ENCODE measurements around the gene MPO. TPM values are rescaled to one million over a fixed set of nuclear protein-coding genes. Genes with fewer than 3 reads are reported as not detected.

Gene MPO
- total and polyA plus RNA-seq, 2 experiments from 2014 or later: 0.13 TPM; not detected in 1

DNA sequence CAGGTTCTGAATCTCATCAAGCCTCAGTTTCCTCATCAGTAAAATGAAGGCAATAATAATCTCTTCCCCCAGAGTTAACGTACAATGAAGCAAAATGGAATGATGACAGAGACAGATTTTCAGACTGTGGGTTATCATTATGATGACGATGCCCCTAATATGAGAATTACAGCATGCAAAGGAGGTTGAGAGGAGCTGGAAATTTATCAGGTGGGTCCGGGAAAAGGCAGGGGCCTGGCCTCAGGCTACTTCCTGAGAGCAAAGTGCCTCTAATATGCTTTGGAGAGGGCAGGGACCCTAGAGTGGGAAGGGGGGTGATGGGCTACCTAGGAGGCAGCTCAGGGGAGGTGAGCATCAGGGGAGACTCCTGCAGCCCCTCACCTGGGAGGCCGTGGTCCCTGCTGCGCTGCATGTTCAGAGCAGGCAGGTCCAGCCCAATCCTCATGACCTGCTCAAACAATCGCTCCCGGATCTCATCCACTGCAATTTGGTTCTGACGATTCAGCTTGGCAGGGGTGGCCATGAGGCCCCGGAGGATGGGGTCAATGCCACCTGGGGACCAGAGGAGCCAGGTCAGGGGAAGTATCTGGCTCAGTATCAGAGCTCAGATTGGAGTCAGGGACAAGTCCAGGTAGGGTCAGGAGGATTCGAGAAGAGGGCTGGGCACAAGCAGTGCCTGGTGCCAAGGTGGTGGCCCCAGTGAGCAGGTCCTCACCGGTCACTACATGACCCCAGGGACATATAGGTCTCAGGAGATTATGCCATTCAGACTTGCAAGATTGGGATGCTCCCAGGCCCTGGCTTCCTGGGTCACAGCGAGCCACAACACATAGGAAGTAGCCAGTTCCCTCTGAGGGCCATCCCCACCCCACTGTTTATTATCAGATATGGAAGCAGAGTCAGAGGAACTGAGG is 8.1 kb downstream of the MPO start:
- Histone ChIP-seq H3K27ac (no peak overlapping the region), H3K27me3 (no peaks in the 10 kb centered on the region), H4K20me1 (ENCODE audit: insufficient read depth, poor library complexity, severe bottlenecking) (no peaks in the 10 kb centered on the region), H3K4me3 (no peak overlapping the region), H3K4me2 (no peak overlapping the region), H3K4me1 (ENCODE audit: insufficient read depth) (no peaks in the 10 kb centered on the region), H3K79me2 (no peaks in the 10 kb centered on the region), H2AFZ (no peak overlapping the region), H3K9me2 (replicated peaks; ENCODE audit: insufficient read depth) (no peaks in the 10 kb centered on the region), H3K9me3 (ENCODE audit: low read depth) (no peaks in the 10 kb centered on the region), H3K36me3 (replicated peaks; ENCODE audit: insufficient read depth, low read depth) (no peaks in the 10 kb centered on the region)
- 90% methylated on average over 12 of the region's 12 CpGs for WGBS (ENCODE audit: low lambda C conversion rate, missing lambda C conversion rate)
- DNase-seq (ENCODE audit: low spot score): no peak
- no peak for TF ChIP-seq EZH2 (IDR thresholded peaks at IDR 0.05; ENCODE audit: borderline replicate concordance)

DNA sequence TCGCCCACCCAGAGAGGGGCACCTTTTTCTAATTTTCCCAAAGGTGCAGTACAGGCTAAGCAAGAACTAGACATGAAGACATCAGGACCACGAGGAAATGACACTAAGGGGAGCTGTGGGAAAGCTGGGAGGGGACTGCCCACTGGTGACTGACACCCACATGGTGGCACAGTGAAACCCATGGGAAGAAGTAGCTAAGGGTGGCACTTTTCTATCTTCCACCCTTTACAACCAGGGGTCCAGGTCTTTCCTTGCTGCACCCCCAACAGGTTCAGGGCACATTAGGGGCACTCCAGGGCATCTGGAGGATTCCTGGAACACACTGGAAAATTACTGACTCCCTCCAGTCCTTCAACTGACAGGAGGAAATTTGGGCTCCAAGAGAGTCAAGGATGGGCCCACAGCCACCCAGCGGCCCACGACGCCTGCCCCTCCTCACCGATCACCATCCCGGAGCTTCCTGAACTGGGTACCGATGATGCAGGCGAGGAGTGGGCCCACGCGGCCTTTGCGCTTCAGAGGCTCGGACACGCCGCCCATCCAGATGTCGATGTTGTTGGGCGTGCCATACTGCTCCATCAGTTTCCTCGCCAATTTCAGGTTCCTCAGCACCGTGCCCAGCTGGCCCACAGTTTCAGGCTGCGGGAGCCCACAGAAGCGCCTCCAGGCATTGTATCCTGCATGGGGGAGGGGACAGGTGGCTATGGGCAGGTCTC is 9.4 kb downstream of the MPO start:
- Histone ChIP-seq H3K27me3 (no peaks in the 10 kb centered on the region), H3K4me3 (no peak overlapping the region), H3K9me3 (ENCODE audit: low read depth) (no peaks in the 10 kb centered on the region), H3K36me3 (replicated peaks; ENCODE audit: insufficient read depth, low read depth) (no peaks in the 10 kb centered on the region), H2AFZ (no peak overlapping the region), H3K9me2 (replicated peaks; ENCODE audit: insufficient read depth) (no peaks in the 10 kb centered on the region), H3K79me2 (no peaks in the 10 kb centered on the region), H3K27ac (no peak overlapping the region), H3K4me2 (no peak overlapping the region), H4K20me1 (ENCODE audit: insufficient read depth, poor library complexity, severe bottlenecking) (no peaks in the 10 kb centered on the region), H3K4me1 (ENCODE audit: insufficient read depth) (no peaks in the 10 kb centered on the region)
- DNase-seq (ENCODE audit: low spot score): no peak
- TF ChIP-seq EZH2 (IDR thresholded peaks at IDR 0.05; ENCODE audit: borderline replicate concordance): no peak
- TF ChIP-seq, protein P1, sequence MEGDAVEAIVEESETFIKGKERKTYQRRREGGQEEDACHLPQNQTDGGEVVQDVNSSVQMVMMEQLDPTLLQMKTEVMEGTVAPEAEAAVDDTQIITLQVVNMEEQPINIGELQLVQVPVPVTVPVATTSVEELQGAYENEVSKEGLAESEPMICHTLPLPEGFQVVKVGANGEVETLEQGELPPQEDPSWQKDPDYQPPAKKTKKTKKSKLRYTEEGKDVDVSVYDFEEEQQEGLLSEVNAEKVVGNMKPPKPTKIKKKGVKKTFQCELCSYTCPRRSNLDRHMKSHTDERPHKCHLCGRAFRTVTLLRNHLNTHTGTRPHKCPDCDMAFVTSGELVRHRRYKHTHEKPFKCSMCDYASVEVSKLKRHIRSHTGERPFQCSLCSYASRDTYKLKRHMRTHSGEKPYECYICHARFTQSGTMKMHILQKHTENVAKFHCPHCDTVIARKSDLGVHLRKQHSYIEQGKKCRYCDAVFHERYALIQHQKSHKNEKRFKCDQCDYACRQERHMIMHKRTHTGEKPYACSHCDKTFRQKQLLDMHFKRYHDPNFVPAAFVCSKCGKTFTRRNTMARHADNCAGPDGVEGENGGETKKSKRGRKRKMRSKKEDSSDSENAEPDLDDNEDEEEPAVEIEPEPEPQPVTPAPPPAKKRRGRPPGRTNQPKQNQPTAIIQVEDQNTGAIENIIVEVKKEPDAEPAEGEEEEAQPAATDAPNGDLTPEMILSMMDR (IDR thresholded peaks at IDR 0.05; ENCODE audit: poor library complexity): no peak
- TF ChIP-seq EZH2phosphoT487 (IDR thresholded peaks at IDR 0.05; ENCODE audit: low read depth, severe bottlenecking, unreplicated experiment): no peak
- WGBS (ENCODE audit: low lambda C conversion rate, missing lambda C conversion rate): 91% methylated on average over 21 of the region's 21 CpGs

DNA sequence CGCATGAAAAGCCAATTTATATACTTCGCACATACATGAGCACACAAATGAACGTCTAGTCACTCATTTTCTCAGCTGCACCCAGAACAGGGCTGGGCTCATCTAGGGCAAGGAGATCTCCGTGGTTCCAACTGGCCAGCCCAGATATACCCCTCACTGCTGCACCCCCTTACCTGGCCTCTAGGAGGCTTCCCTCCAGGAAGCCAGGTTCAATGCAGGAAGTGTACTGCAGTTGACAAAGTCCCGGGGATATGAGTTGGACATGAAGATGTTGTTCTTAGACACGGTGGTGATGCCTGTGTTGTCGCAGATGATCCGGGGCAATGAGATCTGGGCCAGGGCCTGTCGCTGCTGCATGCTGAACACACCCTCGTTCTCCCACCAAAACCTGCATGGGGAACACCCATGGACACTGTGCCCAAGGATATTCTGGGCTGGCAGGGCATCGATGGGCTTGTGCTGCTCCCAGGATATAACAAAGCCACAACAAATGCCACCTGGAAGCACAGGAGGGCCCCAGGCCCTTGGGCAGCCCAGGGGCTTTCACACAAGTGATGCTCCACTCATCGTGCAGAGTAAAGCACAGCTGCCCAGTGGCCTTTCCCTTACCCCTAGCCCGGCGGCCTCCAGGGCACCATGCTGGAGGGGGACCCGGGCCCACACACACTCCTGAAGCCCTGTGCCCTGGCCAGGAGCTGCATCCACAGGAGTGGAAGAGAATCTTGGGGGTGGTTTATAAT is 10.1 kb downstream of the MPO start:
- Histone ChIP-seq H2AFZ (no peak overlapping the region), H4K20me1 (ENCODE audit: insufficient read depth, poor library complexity, severe bottlenecking) (no peaks in the 10 kb centered on the region), H3K27me3 (no peaks in the 10 kb centered on the region), H3K4me1 (ENCODE audit: insufficient read depth) (no peaks in the 10 kb centered on the region), H3K4me2 (no peak overlapping the region), H3K4me3 (no peak overlapping the region), H3K9me2 (replicated peaks; ENCODE audit: insufficient read depth) (no peaks in the 10 kb centered on the region), H3K27ac (no peak overlapping the region), H3K36me3 (replicated peaks; ENCODE audit: insufficient read depth, low read depth) (no peaks in the 10 kb centered on the region), H3K79me2 (no peaks in the 10 kb centered on the region), H3K9me3 (ENCODE audit: low read depth) (no peaks in the 10 kb centered on the region)
- WGBS (ENCODE audit: low lambda C conversion rate, missing lambda C conversion rate): 88% methylated on average over 15 of the region's 15 CpGs
- no peak for DNase-seq (ENCODE audit: low spot score)
- TF ChIP-seq EZH2phosphoT487 (IDR thresholded peaks at IDR 0.05; ENCODE audit: low read depth, severe bottlenecking, unreplicated experiment) (no peak), EZH2 (IDR thresholded peaks at IDR 0.05; ENCODE audit: borderline replicate concordance) (no peak)
- TF ChIP-seq, protein P1 (IDR thresholded peaks at IDR 0.05; ENCODE audit: poor library complexity): no peak

Measured in hepatocyte (in vitro differentiated cells).